Kidney (tissue), 14 donors: ENCODE measurements around the gene GP5. TPM values are rescaled to one million over a fixed set of nuclear protein-coding genes. Genes with fewer than 3 reads are reported as not detected.

Experiments
- DNase-seq, 5 donors: peaks; one replicate each; pipeline ENCODE4 v3.0.0-alpha.2; 2013 to 2020
- FAIRE-seq: peaks from 2 replicates; lab custom pipeline; 2012; peaks lifted over from hg19 to GRCh38; lab: Jason Lieb, UNC
- H3K27ac ChIP-seq, 2 donors: one replicate each; pipeline ENCODE4 v1.7.0; 2013; ENCODE audit warnings: low read depth in 2 of 2, low read length in 2 of 2, inconsistent platforms in 1 of 2
- H3K27me3 ChIP-seq: one replicate; pipeline ENCODE4 v1.7.1; 2013; ENCODE audit warnings: low read length, inconsistent platforms; ENCODE audit not compliant: control insufficient read depth, insufficient read depth
- H3K36me3 ChIP-seq, 3 donors: one replicate each; pipeline versions ENCODE4 v1.7.0 to v1.7.1; 2013; ENCODE audit warnings: low read length in 3 of 3, control low read depth in 1 of 3, inconsistent platforms in 1 of 3; ENCODE audit not compliant: insufficient read depth in 3 of 3, control insufficient read depth in 2 of 3
- H3K4me1 ChIP-seq, 3 donors: one replicate each; pipeline versions ENCODE4 v1.7.0 to v1.7.1; 2013; ENCODE audit warnings: low read length in 3 of 3, inconsistent platforms in 1 of 3, low read depth in 1 of 3; ENCODE audit not compliant: control insufficient read depth in 2 of 3, insufficient read depth in 2 of 3
- H3K4me3 ChIP-seq, 3 donors: one replicate each; pipeline versions ENCODE4 v1.7.0 to v1.8.1; 2013; ENCODE audit warnings: low read length in 3 of 3, control low read depth in 1 of 3, inconsistent platforms in 1 of 3
- H3K9ac ChIP-seq, 3 donors: one replicate each; pipeline versions ENCODE4 v1.7.0 to v1.7.1; 2013; ENCODE audit warnings: low read length in 3 of 3, control low read depth in 1 of 3, inconsistent platforms in 1 of 3
- H3K9me3 ChIP-seq, 3 donors: one replicate each; pipeline versions ENCODE4 v1.7.0 to v1.7.1; 2013; ENCODE audit warnings: low read length in 3 of 3, control low read depth in 1 of 3, inconsistent platforms in 1 of 3; ENCODE audit not compliant: control insufficient read depth in 2 of 3, insufficient read depth in 1 of 3
- intact Hi-C: fragments of 100-400 bp; cut with DNase I; formaldehyde crosslinking; loops from one replicate; pipeline ENCODE4 v1.11.1; 2022
- polyA plus RNA-seq: library from polyadenylated mRNA; stranded (reverse); fragments of 350-450 nt; fragmentation: Illumina TruSeq; extraction: RNeasy Lipid Tissue Mini Kit (QIAGEN cat#74804); gene quantifications from one replicate; pipeline ENCODE4 v1.2.3, GENCODE V29; 2014; ENCODE audit warnings: low read depth, low replicate concordance; ENCODE audit not compliant: insufficient read depth
- total RNA-seq: library from RNA; stranded (reverse); fragmentation: NEBNext Ultra II Directional; extraction: Animal tissue kit (Norgen Biotek cat#: 25700); gene quantifications from one replicate; pipeline ENCODE4 v1.2.1, GENCODE V29; 2021
- TF ChIP-seq, protein P1 (sequence below): IDR thresholded peaks from 3 replicates; pipeline ENCODE4 v1.5.1; 2012; ENCODE audit warnings: mild to moderate bottlenecking, moderate library complexity, borderline replicate concordance; ENCODE audit not compliant: insufficient read depth; ENCODE audit errors: extremely low read depth
- donor health status: control.
- donor health status: control.
- donor health status: control.
- donor health status: control.
- donor health status: control.
- donor health status: DM: yes; HTN: yes; CAD: no.
- donor health status: Normal renal cell carcinoma (clear cell type).

GP5 gene
- total and polyA plus RNA-seq, 2 donors from 2014 or later = 0.22 TPM; not detected in 1

- FAIRE-seq (no peak), DNase-seq (no peak)
- H3K4me3 ChIP-seq = no peak overlapping the region
- no peaks in the 10 kb centered on the region for H3K9me3 ChIP-seq
- H3K4me1 ChIP-seq = no peaks in the 10 kb centered on the region
- no peaks in the 10 kb centered on the region for H3K27me3 ChIP-seq
- intact Hi-C loops = no loop called here
- H3K36me3 ChIP-seq = no peaks in the 10 kb centered on the region
- TF ChIP-seq, protein P1, sequence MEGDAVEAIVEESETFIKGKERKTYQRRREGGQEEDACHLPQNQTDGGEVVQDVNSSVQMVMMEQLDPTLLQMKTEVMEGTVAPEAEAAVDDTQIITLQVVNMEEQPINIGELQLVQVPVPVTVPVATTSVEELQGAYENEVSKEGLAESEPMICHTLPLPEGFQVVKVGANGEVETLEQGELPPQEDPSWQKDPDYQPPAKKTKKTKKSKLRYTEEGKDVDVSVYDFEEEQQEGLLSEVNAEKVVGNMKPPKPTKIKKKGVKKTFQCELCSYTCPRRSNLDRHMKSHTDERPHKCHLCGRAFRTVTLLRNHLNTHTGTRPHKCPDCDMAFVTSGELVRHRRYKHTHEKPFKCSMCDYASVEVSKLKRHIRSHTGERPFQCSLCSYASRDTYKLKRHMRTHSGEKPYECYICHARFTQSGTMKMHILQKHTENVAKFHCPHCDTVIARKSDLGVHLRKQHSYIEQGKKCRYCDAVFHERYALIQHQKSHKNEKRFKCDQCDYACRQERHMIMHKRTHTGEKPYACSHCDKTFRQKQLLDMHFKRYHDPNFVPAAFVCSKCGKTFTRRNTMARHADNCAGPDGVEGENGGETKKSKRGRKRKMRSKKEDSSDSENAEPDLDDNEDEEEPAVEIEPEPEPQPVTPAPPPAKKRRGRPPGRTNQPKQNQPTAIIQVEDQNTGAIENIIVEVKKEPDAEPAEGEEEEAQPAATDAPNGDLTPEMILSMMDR = no peak
- no peak overlapping the region for H3K9ac ChIP-seq
- no peak overlapping the region for H3K27ac ChIP-seq
These were observed 33.0 kb downstream of the GP5 start for GRCh38 chr3:194365978-194366490.

DNA sequence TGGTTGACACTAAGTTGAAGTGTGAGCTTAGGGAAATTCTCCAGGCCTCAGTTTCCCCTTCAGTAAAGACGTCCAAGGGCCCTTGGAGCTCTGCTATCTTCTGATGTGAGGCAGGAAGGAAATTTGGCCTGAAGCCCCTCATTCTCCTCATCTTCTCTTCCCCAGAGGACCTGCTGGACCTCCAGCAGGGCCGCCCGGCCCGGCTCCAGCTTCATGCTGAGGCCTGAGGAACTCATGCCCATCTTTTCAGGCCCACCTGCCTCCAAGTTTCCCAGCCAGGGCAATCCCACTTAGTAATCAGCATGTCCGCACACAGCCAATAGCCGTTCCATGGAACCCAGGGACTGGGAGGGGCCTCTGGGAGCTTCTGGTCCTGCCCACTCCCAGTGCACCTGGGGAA is 33.5 kb downstream of the GP5 start:
- Histone ChIP-seq H3K4me3 (no peak overlapping the region), H3K36me3 (no peaks in the 10 kb centered on the region), H3K27me3 (no peaks in the 10 kb centered on the region), H3K27ac (no peak overlapping the region), H3K4me1 (no peaks in the 10 kb centered on the region), H3K9ac (no peak overlapping the region), H3K9me3 (no peaks in the 10 kb centered on the region)
- TF ChIP-seq, protein P1 = no peak
- no peak for DNase-seq
- intact Hi-C loops = no loop called here
- no peak for FAIRE-seq

DNA sequence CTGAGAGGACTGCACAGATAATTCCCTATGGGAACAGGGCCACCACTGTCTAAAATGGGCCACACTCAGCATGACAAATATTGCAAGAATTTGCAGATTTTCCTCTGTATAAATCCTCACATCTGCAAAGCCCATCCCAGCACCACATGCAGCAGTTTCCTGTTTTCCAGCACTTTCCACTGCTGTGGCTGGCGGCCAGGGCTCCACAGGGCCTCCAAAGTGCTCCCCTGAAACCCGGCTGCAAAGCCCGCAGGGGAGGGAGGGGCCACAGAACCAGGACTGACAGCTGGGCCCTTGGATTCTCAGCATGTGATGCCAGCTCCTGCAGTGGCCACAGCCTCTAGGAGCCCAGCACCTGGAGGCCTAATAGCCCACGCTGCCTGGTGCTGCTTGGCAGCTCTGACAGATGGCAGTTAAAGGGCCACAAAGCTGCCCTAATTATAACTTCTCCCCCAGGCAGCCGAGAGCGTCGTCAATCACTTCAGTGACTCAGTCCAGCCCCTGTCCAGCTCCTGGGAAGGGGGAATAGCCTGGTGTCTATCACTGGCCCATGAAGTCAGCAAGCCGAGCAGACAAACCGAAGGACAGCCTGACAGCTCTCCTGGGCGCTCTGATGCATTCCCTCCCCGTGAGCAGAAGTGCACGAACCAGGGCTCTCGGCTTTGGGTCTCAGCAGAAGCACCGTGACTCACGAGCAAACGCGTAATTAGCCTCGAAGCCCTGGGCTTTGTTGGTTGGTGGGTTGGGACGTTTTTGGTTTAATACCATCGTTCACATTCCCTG is 34.2 kb downstream of the GP5 start:
- H3K36me3 ChIP-seq = no peaks in the 10 kb centered on the region
- H3K27me3 ChIP-seq = no peaks in the 10 kb centered on the region
- no peak overlapping the region for H3K9ac ChIP-seq
- no peak for FAIRE-seq
- DNase-seq = peak in 4 of 5 donors; percentile 45 to 85 (median 65)
- TF ChIP-seq, protein P1 = no peak
- no peaks in the 10 kb centered on the region for H3K9me3 ChIP-seq
- H3K4me1 ChIP-seq = no peaks in the 10 kb centered on the region
- intact Hi-C loops = no loop called here
- H3K27ac ChIP-seq = no peak overlapping the region
- no peak overlapping the region for H3K4me3 ChIP-seq
